ENCODE measurements around the gene CPD.

DNA sequence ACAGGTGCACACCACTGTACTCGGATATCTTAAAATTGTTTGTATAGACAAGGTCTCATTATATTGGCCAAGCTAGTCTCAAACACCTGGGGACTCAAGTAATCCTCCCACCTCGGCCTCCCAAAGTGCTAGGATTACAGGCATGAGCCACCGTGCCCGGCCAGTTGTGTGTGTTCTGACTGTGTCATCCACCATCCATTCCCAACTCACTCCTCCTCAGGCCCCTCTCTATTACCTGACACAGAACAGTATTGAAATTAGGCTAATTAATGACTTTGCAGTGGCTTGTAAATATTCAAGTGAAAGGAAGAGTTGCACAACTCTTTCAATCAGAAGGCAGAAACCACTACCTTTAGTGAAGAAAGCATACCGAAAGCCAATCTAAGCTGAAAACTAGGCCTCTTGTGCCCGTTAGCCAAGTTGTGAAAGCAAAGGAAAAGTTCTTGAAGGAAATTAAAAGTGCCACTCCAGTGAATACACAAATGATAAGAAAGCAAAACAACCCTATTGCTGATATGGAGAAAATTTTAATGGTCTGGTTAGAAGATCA, 127.2 kb downstream of the CPD start:
- TF ChIP-seq POLR2AphosphoS5 (IDR thresholded peaks at IDR 0.05) (no peak), CTCF (IDR thresholded peaks at IDR 0.05) (no peak), POLR2A (IDR thresholded peaks at IDR 0.05) (no peak)

Measured in sigmoid colon (tissue), 4 donors.